Pancreas (tissue), 10 donors: ENCODE data around the gene SLC25A36. TPM values are rescaled to one million over a fixed set of nuclear protein-coding genes. Genes with fewer than 3 reads are reported as not detected.

Experiments
- ATAC-seq, 4 donors: fragments of 200-7000 bp; cut with Tn5 transposase; one replicate each; pipeline versions ENCODE4 v1.8.0 to v1.9.1; 2020; ENCODE audit warnings: mild to moderate bottlenecking in 4 of 4, moderate library complexity in 4 of 4
- DNase-seq, 6 donors: peaks; one replicate each; pipeline ENCODE4 v3.0.0-alpha.2; 2020
- FAIRE-seq: peaks from 2 replicates; lab custom pipeline; 2012; peaks lifted over from hg19 to GRCh38; lab: Jason Lieb, UNC
- H3K27ac ChIP-seq, 4 donors: fragments of 200-600 bp; sonication (generic); 1 replicate in 3 of 4; 2 replicates in 1 of 4; pipeline versions ENCODE4 v1.5.0 to v1.8.0; 2020
- H3K27me3 ChIP-seq, 4 donors: fragments of 200-600 bp; one replicate each; pipeline ENCODE4 v1.8.0; 2021
- H3K36me3 ChIP-seq, 3 donors: fragments of 200-600 bp; sonication (generic) in 1 of 3; one replicate each; pipeline versions ENCODE4 v1.5.0 to v1.8.0; 2020 to 2021
- H3K4me1 ChIP-seq, 3 donors: fragments of 200-600 bp; one replicate each; pipeline ENCODE4 v1.8.0; 2021
- H3K4me3 ChIP-seq, 4 donors: fragments of 200-600 bp; sonication (generic) in 2 of 4; one replicate each; pipeline versions ENCODE4 v1.5.0 to v1.8.0; 2020 to 2021
- H3K9me3 ChIP-seq, 4 donors: fragments of 200-600 bp; one replicate each; pipeline ENCODE4 v1.8.0; 2021
- WGBS, 2 donors: extraction: QIAGEN DNeasy Blood & Tissue Kit; methylation state at CpG; one replicate each; pipeline ENCODE4 v1.1.7; 2013; 5-methylcytosine and 5-hydroxymethylcytosine counted together
- intact Hi-C, 3 donors: fragments of 100-400 bp; cut with DNase I; formaldehyde crosslinking; loops; one replicate each; pipeline versions ENCODE4 v1.11.1 to v1.14.2; 2022
- polyA plus RNA-seq, 2 donors: library from polyadenylated mRNA; stranded (reverse); fragments of 200-250 nt; gene quantifications; one replicate each; pipeline ENCODE4 v1.2.3, GENCODE V29; 2013
- total RNA-seq, 6 donors: library from RNA; stranded (reverse); fragmentation: NEBNext Ultra II Directional in 4 of 6; extraction: Animal tissue kit (Norgen Biotek cat#: 25700) in 4 of 6; gene quantifications; one replicate each; pipeline versions ENCODE4 v1.2.1 to v1.2.4, GENCODE V29; 2021 to 2023
- TF ChIP-seq, protein P1 (sequence below), 4 donors: fragments of 200-600 bp; sonication (generic) in 3 of 4; IDR thresholded peaks; one replicate each; pipeline versions ENCODE4 v1.5.0 to v1.8.0; 2021; ENCODE audit warnings: antibody characterized with exemption in 4 of 4
- donor health status: healthy with polysubstance abuse.
- donor health status: DM: no; HTN: no; CAD: no; lungs with moderate emphysema.
- donor health status: DM: no; HTN: no; CAD: no.
- donor health status: control.
- donor health status: control.
- donor health status: Bipolar disorder and iron deficiency.
- donor health status: DM: yes; HTN: yes; CAD: no.
- donor health status: DM: no; HTN: no; CAD: no.
- donor health status: DM: no; HTN: no; CAD: no.
- donor health status: DM: yes; HTN: yes; CAD: no.

Gene SLC25A36
- total RNA-seq (10 to 100 TPM; 35.4 to 93.6 (median 45.0) TPM), polyA plus RNA-seq (10 to 100 TPM; 17.3 to 50.8 TPM)

GRCh38 chr3:140941434-140942220 is at the start of gene SLC25A36:
TSS of gene SLC25A36 (plus strand) at chr3:140941836. CDS start at chr3:140942055, 219 bp downstream.
- WGBS, 2 donors: 0% methylated on average over 63 to 68 of the region's 72 CpGs
- DNase-seq: peak; percentile 97 to 98 (median 97)
- H3K4me3 ChIP-seq: peak within 1 kb of the TSS; percentile 68 to 78 (median 71)
- H3K27ac ChIP-seq: peak within 1 kb of the TSS; percentile 91 to 99 (median 97)
- TF ChIP-seq, protein P1, sequence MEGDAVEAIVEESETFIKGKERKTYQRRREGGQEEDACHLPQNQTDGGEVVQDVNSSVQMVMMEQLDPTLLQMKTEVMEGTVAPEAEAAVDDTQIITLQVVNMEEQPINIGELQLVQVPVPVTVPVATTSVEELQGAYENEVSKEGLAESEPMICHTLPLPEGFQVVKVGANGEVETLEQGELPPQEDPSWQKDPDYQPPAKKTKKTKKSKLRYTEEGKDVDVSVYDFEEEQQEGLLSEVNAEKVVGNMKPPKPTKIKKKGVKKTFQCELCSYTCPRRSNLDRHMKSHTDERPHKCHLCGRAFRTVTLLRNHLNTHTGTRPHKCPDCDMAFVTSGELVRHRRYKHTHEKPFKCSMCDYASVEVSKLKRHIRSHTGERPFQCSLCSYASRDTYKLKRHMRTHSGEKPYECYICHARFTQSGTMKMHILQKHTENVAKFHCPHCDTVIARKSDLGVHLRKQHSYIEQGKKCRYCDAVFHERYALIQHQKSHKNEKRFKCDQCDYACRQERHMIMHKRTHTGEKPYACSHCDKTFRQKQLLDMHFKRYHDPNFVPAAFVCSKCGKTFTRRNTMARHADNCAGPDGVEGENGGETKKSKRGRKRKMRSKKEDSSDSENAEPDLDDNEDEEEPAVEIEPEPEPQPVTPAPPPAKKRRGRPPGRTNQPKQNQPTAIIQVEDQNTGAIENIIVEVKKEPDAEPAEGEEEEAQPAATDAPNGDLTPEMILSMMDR (IDR thresholded peaks at IDR 0.05): no peak
- peaks cover 5 to 31% (median 29%) of the 10 kb centered on the region in 3 donors for H3K4me1 ChIP-seq
- intact Hi-C loops: no loop called here
- no peaks in the 10 kb centered on the region for H3K9me3 ChIP-seq
- no peaks in the 10 kb centered on the region for H3K27me3 ChIP-seq
- no peaks in the 10 kb centered on the region for H3K36me3 ChIP-seq
- no peak for FAIRE-seq
- peak; percentile 94 to 98 (median 96) for ATAC-seq

GRCh38 chr3:140896997-140897396 is 44.6 kb upstream of the SLC25A36 start:
- WGBS, 2 donors: 62 to 67% methylated on average over 3 of the region's 3 CpGs
- Histone ChIP-seq H3K4me1 (no peaks in the 10 kb centered on the region), H3K9me3 (no peaks in the 10 kb centered on the region), H3K27ac (no peak overlapping the region), H3K4me3 (no peak overlapping the region), H3K27me3 (no peaks in the 10 kb centered on the region), H3K36me3 (no peaks in the 10 kb centered on the region)
- FAIRE-seq: no peak
- intact Hi-C loops: loop anchor here in 1 of 3 donors (10.0 kb wide), 1 partner anchor 298 kb away; no protein-coding TSS in a partner anchor
- TF ChIP-seq, protein P1 (IDR thresholded peaks at IDR 0.05): no peak
- ATAC-seq: no peak
- no peak for DNase-seq

GRCh38 chr3:140898340-140899180 is 43.1 kb upstream of the SLC25A36 start:
- TF ChIP-seq, protein P1 (IDR thresholded peaks at IDR 0.05): peak; percentile 23 to 57 (median 50)
- FAIRE-seq (peak; percentile 70), DNase-seq (peak in 3 of 6 donors; percentile 29 to 47 (median 33)), ATAC-seq (peak; percentile 81 to 99 (median 96))
- intact Hi-C loops: loop anchor here in 1 of 3 donors (10.0 kb wide), 1 partner anchor 296 kb away; no protein-coding TSS in a partner anchor
- Histone ChIP-seq H3K27me3 (no peaks in the 10 kb centered on the region), H3K27ac (no peak overlapping the region), H3K4me1 (no peaks in the 10 kb centered on the region), H3K36me3 (no peaks in the 10 kb centered on the region), H3K9me3 (no peaks in the 10 kb centered on the region), H3K4me3 (no peak overlapping the region)
- 35 to 40% methylated on average over 3 of the region's 3 CpGs for WGBS, 2 donors

- ATAC-seq: peak in 1 of 4 donors; percentile 32
- Histone ChIP-seq H3K4me3 (no peak overlapping the region), H3K27ac (no peak overlapping the region), H3K36me3 (no peaks in the 10 kb centered on the region), H3K27me3 (no peaks in the 10 kb centered on the region), H3K4me1 (no peaks in the 10 kb centered on the region), H3K9me3 (no peaks in the 10 kb centered on the region)
- DNase-seq: no peak
- 71 to 86% methylated on average over 1 of the region's 1 CpG for WGBS, 2 donors
- TF ChIP-seq, protein P1 (IDR thresholded peaks at IDR 0.05): no peak
- no peak for FAIRE-seq
- intact Hi-C loops: loop anchor here in 1 of 3 donors (10.0 kb wide), 1 partner anchor 295 kb away; no protein-coding TSS in a partner anchor
Observed at GRCh38 chr3:140899363-140899762, 42.3 kb upstream of the SLC25A36 start.
